GM18873 (cell line): ENCODE results near the gene SLF2.

Experiments used
- ATAC-seq: cut with Tn5 transposase; IDR thresholded peaks from one replicate; pipeline ENCODE4 v1.9.1; 2021; ENCODE audit warnings: mild to moderate bottlenecking, moderate library complexity, moderate number of reproducible peaks; ENCODE audit not compliant: unreplicated experiment, low FRiP score

SLF2 gene

DNA sequence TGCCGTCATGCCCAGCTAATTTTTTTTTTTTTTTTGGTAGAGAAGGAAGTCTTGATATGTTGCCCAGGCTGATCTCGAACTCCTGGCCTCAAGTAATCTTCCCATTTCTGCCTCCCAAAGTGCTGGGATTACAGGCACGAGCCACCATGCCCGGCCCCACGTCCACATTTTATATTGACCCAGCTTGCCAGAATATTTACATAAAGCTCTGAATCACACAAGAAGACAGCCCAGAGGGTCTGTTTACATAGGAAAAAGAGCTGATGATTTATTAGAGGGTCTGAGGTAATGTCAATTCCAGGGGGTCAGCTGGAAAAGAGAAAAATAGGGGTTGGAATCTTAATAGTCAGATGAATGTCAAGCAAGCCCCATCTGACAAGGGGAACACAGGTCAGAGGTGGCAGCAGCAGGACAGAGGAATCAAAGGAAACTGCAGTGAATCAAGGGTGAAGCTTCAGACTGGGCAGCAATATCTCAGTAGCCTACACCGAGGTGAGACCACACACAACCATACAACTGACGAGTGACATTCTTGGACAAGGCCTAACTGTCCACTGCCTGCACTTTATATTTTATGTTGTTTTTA is 15.8 kb upstream of the SLF2 start:
- no peak for ATAC-seq

DNA sequence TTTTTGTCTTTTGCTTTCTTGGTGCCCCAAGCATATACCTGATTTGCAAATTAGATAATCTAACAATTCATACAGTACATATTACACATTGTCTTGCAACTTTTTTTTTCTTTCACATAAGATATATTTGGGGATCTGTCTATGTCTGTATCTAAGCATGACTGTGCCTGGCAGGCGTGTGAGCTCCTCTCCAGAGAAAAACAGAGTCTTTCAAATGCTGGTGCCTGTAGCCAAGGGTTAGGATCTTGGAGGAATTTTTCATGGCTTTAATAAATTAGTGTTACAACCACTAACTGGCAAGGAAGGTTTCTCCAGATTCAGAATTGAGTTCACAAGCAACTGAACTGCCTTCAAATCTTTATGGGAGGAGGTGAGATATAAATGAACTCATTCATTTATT is 14.8 kb upstream of the SLF2 start:
- ATAC-seq, result no peak

DNA sequence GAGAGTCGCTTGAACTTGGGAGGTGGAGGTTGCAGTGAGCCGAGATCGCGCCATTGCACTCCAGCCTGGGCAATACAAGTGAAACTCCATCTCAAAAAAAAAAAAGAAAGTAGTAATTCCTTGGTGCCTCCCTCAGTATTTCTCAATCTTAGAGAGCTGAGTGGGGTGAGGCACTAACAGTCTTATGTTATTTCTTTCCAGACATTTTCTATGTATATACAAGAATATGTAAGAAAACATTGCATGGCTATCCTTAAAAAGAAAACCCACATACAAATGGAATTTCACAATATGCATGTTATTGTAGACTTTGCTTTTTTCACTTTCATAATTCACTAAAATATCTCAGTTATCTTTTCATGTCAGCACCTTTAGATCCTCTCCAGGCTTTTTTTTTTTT is 13.6 kb upstream of the SLF2 start:
- ATAC-seq, result no peak

DNA sequence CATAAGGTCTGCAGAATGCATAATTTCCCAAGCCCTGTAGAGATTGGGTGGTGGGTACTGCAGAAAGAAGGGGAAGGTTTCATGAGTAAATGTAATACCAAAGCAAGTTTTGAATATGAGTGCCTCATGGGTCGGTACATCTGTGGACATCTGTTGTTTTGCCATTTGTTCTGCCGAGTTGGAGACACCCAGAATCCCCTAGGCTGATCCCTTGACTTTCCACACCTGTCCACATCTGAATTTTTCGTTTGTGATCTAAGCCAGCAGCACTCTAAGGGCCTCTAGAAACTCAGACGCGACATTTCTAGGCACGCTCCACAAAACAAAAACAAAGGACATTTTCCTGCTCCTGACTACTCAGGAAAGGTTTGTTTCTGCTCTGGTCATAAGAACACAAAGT is 11.7 kb upstream of the SLF2 start:
- no peak for ATAC-seq

DNA sequence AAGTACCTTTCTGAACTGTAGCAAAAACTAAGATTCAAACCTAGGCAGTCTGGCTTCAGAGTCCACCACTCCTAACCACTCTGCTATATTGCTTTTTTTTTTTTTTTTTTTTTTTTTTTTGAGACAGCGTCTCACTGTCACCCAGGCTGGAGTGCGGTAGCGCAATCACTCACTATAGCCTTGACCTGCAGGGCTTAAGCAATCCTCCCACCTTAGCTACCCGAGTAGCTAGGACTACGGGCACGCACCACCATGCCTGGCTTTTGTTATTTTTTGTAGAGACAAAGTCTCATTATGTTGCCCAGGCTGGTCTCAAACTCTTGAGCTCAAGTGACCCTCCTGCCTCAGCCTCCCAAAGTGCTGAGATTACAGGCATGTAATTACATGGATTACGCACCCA is 10.1 kb upstream of the SLF2 start:
- ATAC-seq, result no peak

DNA sequence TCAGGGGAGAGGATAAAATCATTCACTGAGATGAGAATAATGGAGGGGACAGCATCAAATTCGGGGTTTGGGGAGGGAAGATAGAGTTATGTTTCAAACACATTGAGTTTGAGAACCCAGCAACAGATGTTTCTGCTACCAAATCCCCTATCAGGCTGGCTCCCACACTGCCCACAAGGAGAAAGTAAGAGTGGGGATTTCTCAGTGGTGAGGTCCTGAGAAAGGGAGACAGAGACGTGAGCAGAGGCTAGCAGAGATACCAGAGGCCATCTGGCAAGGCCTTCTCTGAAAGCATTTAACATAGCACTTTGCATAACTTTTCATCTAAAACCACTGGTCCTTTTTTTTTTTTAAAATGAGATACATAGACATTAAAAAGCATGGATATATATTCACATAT is 7.8 kb upstream of the SLF2 start:
- ATAC-seq, result no peak

DNA sequence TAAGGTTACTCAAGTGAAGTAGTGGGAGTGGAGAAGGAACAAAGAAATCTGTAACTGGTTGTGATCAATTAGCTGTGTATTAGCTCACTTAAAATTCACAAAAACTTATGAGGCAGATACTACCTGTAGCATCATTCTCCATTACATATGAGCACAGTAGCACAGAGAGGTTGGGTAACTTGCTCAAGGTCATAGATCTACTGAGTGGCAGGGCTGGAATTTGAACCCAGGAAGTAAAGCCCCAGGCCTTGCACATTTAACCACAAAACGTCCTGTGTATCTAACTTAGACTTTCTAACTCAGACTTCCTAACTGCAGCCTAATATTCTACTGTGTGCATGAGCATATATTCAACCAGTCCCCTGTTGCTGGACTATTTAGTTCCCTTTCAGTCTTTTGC is 5.6 kb upstream of the SLF2 start:
- ATAC-seq, result no peak

DNA sequence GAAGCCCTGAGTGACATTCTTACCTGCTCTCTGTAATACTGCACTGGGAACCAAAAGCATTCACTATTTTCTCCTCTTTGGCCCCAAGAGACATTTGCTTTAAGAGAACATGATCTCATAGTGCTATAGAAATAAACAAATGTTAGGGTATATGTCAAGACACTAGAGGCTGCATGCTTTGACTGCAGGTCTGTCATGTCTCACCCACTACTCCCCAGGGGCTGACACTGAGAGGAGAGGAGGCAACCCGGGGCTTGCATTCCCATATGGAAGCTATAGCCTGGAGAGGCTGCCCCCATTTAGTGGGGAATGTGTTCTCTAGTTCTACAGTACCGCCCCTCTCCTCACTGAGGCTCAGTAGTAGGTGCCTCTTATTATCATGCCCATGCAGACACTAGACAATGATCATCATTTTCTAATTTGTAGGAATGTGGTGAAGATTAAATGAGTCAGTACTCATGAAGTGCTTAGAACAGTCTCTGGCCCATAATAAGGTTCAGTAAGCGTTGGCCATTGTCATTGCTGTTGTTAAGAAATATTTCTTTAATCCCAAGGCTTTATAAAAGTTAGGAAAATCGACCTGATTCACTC is 4.9 kb upstream of the SLF2 start:
- ATAC-seq, result no peak

DNA sequence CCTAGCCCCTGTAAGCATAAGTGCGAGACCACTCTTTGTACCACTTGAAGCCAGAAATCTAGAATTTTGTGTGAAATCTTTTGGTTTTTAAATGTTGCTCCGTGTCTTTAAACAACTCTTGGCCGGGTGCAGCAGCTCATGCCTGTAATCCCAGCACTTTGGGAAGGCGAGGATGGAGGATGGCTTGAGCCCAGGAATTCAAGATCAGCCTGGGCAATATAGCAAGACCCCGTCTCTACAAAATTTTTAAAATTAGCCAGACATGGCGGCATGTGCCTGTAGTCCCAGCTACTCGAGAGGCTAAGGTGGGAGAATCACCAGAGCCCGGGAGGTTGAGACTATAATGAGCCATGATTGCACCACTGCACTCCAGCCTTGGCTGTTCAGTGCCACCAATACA is 4.4 kb upstream of the SLF2 start:
- ATAC-seq, result no peak

DNA sequence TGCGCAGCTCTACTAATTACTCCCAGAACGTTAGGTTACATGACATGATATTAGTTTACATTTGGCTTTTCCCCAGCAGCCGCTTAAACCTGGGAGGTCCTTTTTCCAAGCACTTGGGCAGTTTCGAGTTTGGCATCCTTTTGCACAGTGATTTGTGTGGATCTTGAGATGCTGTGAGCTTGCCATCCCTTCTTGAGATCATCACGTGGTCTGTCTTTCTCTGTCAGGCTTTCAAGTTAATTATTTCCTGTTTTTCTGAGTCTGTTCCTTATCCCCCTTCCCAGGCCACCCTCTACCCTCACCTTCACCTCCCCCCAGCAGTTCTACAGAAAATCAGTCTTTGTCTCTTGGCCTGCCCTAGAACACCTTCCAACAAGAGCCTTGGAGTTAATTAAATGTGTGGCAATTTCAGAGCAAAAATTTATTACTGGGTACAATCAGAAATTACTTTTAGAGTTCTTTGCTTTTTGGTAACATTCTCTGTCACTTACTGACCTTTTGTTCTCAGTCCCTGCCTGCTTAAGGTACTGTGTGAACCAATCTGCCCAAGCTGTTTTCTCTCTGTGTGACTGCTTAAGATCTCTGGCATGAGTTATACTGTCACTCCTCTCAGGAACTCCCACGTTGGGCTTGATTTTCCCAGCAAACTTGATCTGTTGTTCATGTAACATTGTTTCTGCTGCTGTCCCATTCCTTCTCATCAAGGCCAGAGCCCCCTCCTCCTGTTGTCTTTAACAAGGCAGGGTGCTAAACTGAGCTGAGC is 3.1 kb upstream of the SLF2 start:
- ATAC-seq, result no peak

DNA sequence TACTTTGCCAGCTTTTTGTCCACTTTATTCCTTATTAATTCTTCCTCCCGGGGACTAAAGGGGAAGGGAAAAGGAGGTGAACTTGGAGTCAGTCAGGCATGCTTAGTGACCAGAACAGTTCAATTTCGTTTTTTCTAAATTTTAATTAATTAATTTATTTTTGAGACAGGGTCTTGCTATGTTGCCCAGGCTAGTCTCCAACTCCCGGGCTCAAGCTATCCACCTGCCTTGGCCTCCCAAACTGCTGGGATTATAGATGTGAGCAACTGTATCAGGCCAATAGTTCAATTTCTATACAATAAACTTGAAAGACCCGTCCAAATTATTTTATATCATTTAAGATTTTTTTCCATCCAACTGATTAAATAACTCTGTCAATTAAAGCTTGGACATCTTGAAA is 1.3 kb upstream of the SLF2 start:
- no peak for ATAC-seq

DNA sequence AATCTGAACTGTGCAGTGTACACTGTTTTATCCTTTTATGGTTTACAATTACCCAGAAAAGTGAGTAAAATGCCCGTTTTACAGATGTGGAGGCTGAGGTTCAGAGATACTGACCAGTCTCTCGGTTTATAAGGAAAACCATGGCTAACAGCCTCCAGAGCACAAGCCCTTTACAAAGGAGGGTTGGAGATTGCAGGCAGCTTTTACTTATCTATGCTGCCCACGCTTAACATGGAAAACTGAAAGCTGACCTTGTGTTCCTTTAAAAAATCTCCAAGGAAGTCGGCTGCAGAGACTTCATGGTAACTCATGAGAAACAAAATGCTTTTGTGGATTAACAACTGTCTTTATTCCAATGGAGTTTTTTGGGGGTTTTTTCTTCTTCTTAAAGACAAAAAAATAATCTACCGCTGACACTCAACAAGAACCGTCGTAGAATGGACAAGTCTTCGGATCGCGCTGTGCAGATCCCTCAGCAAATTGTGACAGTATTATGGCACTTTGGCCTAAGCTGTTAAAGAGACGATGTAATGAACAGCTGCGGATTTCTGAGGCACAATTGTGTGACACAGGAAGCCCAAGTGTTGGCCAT is 654 bp upstream of the SLF2 start:
- no peak for ATAC-seq

DNA sequence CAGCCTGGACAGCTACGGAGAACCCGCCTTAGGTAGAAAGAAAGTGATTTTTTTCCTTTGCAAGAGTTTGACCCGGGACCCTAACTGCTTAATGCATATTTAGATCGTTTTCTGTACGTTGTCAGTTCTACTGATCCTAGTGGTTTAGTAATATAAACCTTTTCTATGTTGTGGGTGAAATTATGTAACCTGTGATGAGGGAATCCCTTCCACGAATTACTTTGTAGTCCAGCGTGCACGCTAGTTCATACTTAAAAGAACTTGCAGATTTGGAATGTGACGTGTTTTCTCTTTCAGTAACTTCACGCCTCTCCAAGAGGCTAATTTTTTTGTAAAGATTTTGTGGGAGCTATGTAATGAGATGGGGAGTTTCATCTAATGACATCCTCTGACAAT is 705 bp downstream of the SLF2 start:
- no peak for ATAC-seq

DNA sequence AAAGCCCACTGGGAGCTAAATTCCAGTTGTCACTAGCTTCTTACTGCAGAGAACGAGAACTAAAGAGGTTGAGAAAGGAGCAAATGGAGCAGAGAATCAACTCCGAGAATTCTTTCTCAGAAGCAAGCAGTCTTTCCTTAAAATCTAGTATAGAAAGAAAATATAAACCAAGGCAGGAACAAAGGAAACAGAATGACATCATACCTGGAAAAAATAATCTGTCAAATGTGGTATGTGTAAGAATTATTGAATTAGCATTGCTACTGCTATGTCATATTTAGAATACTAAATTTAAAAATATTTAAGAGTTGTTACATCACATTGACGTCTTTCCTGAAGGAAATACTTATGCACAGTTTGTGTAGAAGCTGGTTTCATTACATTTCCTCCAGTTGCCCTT is 4.3 kb downstream of the SLF2 start:
- no peak for ATAC-seq

DNA sequence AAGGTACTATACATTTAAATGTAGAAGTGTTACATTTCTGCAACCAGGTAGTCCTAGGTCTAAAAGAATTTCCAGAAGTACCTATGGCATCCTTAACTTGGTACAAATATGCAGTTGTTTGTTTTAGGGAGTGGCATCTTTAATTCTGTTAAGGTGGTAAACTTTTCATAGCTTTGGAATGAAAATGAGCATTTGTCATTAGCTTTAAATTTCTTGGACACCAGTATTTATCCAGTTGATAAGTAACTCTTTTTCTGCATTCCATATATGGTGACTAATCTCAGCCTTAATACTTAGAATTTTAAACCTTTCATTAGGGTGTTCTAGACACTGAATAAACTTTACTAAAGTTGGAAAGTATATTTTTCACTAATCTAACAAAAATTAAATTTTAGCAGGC is 10.8 kb downstream of the SLF2 start:
- no peak for ATAC-seq

DNA sequence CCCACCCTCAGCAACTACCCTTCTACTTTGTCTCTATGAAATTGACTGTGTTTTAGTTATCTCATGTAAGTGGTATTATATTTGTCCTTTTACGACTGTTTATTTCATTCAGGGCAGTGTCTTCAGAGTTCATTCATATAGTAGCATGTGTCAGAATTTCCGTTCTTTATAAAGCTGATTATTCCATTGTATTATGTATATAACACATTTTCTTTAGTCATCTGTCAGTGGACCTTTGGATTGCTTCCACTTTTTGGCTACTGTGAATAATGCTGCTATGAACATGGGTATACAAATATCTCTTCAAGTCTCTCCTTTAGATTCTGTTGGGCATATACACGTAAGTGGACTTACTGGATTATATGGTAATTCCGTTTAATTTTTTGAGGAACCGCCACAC is 14.5 kb downstream of the SLF2 start:
- ATAC-seq, result no peak

DNA sequence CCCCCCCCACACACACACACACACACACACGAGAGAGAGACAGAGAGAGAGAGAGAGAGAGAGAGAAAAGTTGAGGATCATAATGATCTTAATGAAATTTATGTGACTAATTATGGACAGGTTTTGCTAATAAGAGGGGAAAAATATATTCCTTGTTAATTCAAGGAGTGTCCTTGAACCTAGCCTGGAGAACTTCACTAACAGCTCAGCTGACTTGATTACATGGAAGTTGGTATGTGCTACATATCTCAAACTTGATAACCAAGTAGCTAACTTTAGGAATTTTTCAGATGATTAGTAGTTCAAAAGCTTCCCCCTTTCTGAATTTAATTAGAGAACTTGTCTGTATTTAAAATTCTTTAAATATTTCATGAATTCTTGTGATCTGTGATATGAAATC is 15.3 kb downstream of the SLF2 start:
- ATAC-seq, result no peak

DNA sequence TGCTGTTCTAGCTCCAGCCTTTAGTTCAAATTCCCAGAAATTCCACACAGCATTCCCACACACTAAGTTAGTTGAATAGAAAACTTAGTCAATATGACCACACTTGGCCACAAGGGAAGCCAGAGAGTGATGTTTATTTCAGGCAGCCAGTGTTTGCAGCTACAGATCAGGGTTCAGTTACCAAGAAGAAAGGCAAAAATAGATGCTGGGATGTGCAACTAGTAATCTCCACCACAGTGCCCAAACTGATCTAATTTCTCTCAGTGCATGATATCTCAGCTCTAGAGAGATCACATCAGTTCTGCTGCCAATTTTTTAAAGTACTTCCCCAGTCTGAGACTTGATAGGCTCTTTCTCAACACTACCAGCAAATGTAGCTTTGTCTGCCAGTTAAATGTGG is 17.6 kb downstream of the SLF2 start:
- ATAC-seq, result no peak

DNA sequence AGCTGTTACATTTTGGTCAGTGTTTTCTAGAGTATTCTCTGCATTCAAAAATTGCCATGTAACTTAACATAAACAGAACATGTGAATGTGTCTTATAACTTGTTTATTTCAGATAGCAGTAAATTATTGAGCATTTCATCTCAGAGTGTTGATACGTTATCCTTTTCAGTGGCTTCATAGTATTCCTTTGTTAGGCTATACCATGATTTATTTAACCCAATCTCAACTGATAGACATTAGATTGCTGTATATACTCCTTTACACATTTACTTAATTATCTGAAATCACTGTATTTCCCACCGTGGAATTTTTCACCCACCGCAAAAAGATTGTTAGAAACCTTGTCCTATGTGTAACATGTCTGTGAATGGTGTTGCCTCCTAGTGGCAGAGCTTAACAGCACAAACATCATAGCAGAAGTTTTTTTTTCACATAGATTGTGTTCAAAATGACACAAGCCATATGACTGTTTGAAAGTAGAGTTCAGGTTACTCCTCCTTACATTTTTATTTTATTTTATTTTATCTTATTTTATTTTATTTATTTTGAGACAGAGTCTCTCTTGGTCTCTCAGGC is 21.4 kb downstream of the SLF2 start:
- ATAC-seq, result no peak

DNA sequence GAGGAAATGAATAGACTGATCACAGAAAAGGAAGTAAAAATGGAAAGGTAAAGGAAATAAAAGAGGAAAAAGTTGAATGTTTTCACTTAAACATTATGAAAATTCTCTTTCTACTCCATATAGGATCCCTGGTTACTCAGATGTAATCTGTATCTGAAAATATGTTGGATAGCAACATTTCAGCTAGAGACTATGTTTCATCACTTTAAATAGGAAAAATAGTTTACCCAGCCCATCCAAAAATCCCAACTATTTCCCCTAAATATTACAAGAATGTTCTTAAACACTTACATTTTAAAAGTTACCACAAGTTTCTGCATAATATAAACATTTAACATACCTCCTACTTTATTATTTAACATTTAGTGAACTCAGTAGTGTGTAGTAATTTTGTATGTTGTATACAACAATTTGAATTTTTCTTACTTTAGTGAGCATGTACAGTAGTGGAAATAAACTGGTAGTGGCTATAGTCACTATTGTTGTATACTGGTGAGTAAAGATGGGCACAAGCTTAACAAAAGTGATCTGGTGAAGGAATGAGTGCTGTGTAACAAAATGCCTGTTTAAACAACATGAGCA is 27.1 kb downstream of the SLF2 start:
- ATAC-seq, result no peak

DNA sequence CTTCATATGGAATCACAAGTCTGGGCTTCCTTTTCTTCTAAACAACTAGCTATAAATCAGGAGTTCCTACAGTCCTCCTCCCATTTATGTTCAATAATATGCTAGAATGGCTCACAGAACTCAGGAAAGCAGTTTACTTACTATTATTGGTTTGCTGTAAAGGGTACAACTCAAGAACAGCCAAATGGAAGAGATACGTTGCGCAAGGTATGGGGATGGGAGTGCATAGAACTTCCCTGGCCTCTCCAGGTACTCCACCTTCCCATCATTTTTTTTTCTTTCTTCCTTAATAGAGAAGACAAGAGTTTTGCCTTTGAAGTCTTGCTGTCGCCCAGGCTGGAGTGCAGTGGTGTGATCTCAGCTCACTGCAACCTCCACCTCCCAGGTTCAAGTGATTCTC is 29.5 kb downstream of the SLF2 start:
- ATAC-seq, result no peak
